ENCODE data around the gene ULK4. TPM values are rescaled to one million over a fixed set of nuclear protein-coding genes. Genes with fewer than 3 reads are reported as not detected.

Gene ULK4
- total RNA-seq, 1 experiment from 2014 or later, result 14.3 TPM

GRCh38 chr3:41223078-41223477, 738.8 kb downstream of the ULK4 start:
- no TSS peak for BruUV-seq (replicated peaks)
- peaks cover 20% of the 10 kb centered on the region for H3K36me3 ChIP-seq (ENCODE audit: control insufficient read depth, insufficient read depth, low read length)
- intact Hi-C loops (cut with micrococcal nuclease; ENCODE audit: unreplicated experiment) (no loop called here), in situ Hi-C loops (cut with HindIII; ENCODE audit: low pct_unique_long_range_greater_than_20kb, low sequenced_read_pairs) (no loop called here)
- no peaks in the 10 kb centered on the region for H3K27me3 ChIP-seq (ENCODE audit: control insufficient read depth, insufficient read depth, low read length)
- H3K4me1 ChIP-seq (ENCODE audit: control insufficient read depth, insufficient read depth, low read length), result no peaks in the 10 kb centered on the region
- POLR2A ChIA-PET, result no interaction called here
- no peak overlapping the region for H3K4me3 ChIP-seq (ENCODE audit: low read depth in 2 of 2, low read length in 2 of 2)
- TF ChIP-seq REST (IDR thresholded peaks at IDR 0.05; ENCODE audit: insufficient read depth in 1 of 2, low read depth in 2 of 2, low read length in 1 of 2) (no peak), SIN3A (IDR thresholded peaks at IDR 0.05; ENCODE audit: borderline replicate concordance, insufficient read depth, low read depth, low read length) (no peak), TCF7L2 (IDR thresholded peaks at IDR 0.05; ENCODE audit: low read depth, low read length) (no peak), POLR2AphosphoS5 (IDR thresholded peaks at IDR 0.05; ENCODE audit: low read depth, low read length) (no peak), CTCF (IDR thresholded peaks at IDR 0.05) (no peak)
- CTCF ChIA-PET, result no interaction called here
- DNase-seq (ENCODE audit: low read depth, low spot score), result no peak
- no peak for ATAC-seq
- no peak overlapping the region for H3K27ac ChIP-seq (ENCODE audit: low read length)
- H3K9me3 ChIP-seq (ENCODE audit: control insufficient read depth, insufficient read depth, low read depth, low read length), result no peaks in the 10 kb centered on the region

- ChIA-PET CTCF (no interaction called here), POLR2A (interaction anchor here (0.6 kb wide), 1 partner anchor 12 kb away, joined by 3 read pairs; no protein-coding TSS in a partner anchor)
- TF ChIP-seq TCF7L2 (IDR thresholded peaks at IDR 0.05; ENCODE audit: low read depth, low read length) (no peak), POLR2AphosphoS5 (IDR thresholded peaks at IDR 0.05; ENCODE audit: low read depth, low read length) (no peak), SIN3A (IDR thresholded peaks at IDR 0.05; ENCODE audit: borderline replicate concordance, insufficient read depth, low read depth, low read length) (no peak)
- DNase-seq (ENCODE audit: low read depth, low spot score) (no peak), ATAC-seq (no peak)
- BruUV-seq (replicated peaks), result no TSS peak
- peaks cover 20% of the 10 kb centered on the region for H3K36me3 ChIP-seq (ENCODE audit: control insufficient read depth, insufficient read depth, low read length)
- H3K27me3 ChIP-seq (ENCODE audit: control insufficient read depth, insufficient read depth, low read length), result no peaks in the 10 kb centered on the region
- intact Hi-C loops (cut with micrococcal nuclease; ENCODE audit: unreplicated experiment) (no loop called here), in situ Hi-C loops (cut with HindIII; ENCODE audit: low pct_unique_long_range_greater_than_20kb, low sequenced_read_pairs) (no loop called here)
- no peaks in the 10 kb centered on the region for H3K9me3 ChIP-seq (ENCODE audit: control insufficient read depth, insufficient read depth, low read depth, low read length)
- no peaks in the 10 kb centered on the region; the same call in 1 of the 2 replicates for H3K4me1 ChIP-seq (ENCODE audit: control insufficient read depth, insufficient read depth, low read length)
- no peak overlapping the region for H3K4me3 ChIP-seq (ENCODE audit: low read depth in 2 of 2, low read length in 2 of 2)
- H3K27ac ChIP-seq (ENCODE audit: low read length), result no peak overlapping the region
These were observed 739.4 kb downstream of the ULK4 start for GRCh38 chr3:41222501-41222900.

- DNase-seq (ENCODE audit: low read depth, low spot score), result no peak
- Histone ChIP-seq H3K4me1 (ENCODE audit: control insufficient read depth, insufficient read depth, low read length) (peaks cover 1% of the 10 kb centered on the region; the same call in 1 of the 2 replicates), H3K36me3 (ENCODE audit: control insufficient read depth, insufficient read depth, low read length) (peaks cover 18% of the 10 kb centered on the region), H3K27ac (ENCODE audit: low read length) (no peak overlapping the region), H3K27me3 (ENCODE audit: control insufficient read depth, insufficient read depth, low read length) (no peaks in the 10 kb centered on the region), H3K9me3 (ENCODE audit: control insufficient read depth, insufficient read depth, low read depth, low read length) (no peaks in the 10 kb centered on the region), H3K4me3 (ENCODE audit: low read depth in 2 of 2, low read length in 2 of 2) (no peak overlapping the region)
- ATAC-seq, result no peak
- CTCF ChIA-PET, result no interaction called here
- in situ Hi-C loops (cut with HindIII; ENCODE audit: low pct_unique_long_range_greater_than_20kb, low sequenced_read_pairs), result no loop called here
- intact Hi-C loops (cut with micrococcal nuclease; ENCODE audit: unreplicated experiment), result no loop called here
- POLR2A ChIA-PET, result interaction anchor here (0.6 kb wide), 1 partner anchor 12 kb away, joined by 3 read pairs; no protein-coding TSS in a partner anchor
- no TSS peak for BruUV-seq (replicated peaks)
- TF ChIP-seq TCF7L2 (IDR thresholded peaks at IDR 0.05; ENCODE audit: low read depth, low read length) (no peak), POLR2AphosphoS5 (IDR thresholded peaks at IDR 0.05; ENCODE audit: low read depth, low read length) (no peak), SIN3A (IDR thresholded peaks at IDR 0.05; ENCODE audit: borderline replicate concordance, insufficient read depth, low read depth, low read length) (no peak), CTCF (IDR thresholded peaks at IDR 0.05) (no peak), REST (IDR thresholded peaks at IDR 0.05; ENCODE audit: insufficient read depth in 1 of 2, low read depth in 2 of 2, low read length in 1 of 2) (no peak)
These were observed 739.9 kb downstream of the ULK4 start for GRCh38 chr3:41222012-41222411.
